NCI-H748 (cell line): ENCODE measurements around the gene MDM1.

Source experiments
- DNase-seq: peaks from one replicate; lab custom pipeline; 2025; ENCODE audit not compliant: unreplicated experiment; lab: John Stamatoyannopoulos, UW

The MDM1 gene

GRCh38 chr12:68356986-68357385 is 24.8 kb upstream of the MDM1 start:
- no peak for DNase-seq

GRCh38 chr12:68356060-68356695 is 24.0 kb upstream of the MDM1 start:
- DNase-seq: no peak

GRCh38 chr12:68354977-68355541 is 22.9 kb upstream of the MDM1 start:
- no peak for DNase-seq

GRCh38 chr12:68352067-68352466 is 19.9 kb upstream of the MDM1 start:
- DNase-seq: no peak

- DNase-seq: no peak
Observed at GRCh38 chr12:68350753-68351152, 18.6 kb upstream of the MDM1 start.

GRCh38 chr12:68349921-68350606 is 17.9 kb upstream of the MDM1 start:
- DNase-seq: peak; percentile 73

GRCh38 chr12:68349220-68349621 is 17.1 kb upstream of the MDM1 start:
- DNase-seq: peak; percentile 25

- no peak for DNase-seq
Observed at GRCh38 chr12:68348419-68348818, 16.3 kb upstream of the MDM1 start.

GRCh38 chr12:68345763-68346162 is 13.6 kb upstream of the MDM1 start:
- DNase-seq: no peak

GRCh38 chr12:68344126-68344525 is 12.0 kb upstream of the MDM1 start:
- DNase-seq: no peak

GRCh38 chr12:68342966-68343365 is 10.8 kb upstream of the MDM1 start:
- peak; percentile 31 for DNase-seq

GRCh38 chr12:68341822-68342221 is 9.7 kb upstream of the MDM1 start:
- no peak for DNase-seq

GRCh38 chr12:68340404-68341270 is 8.5 kb upstream of the MDM1 start:
- DNase-seq: no peak

GRCh38 chr12:68336889-68337303 is 4.7 kb upstream of the MDM1 start:
- DNase-seq: peak; percentile 70

- DNase-seq: no peak
Observed at GRCh38 chr12:68335462-68335861, 3.3 kb upstream of the MDM1 start.

GRCh38 chr12:68334132-68334531 is 2.0 kb upstream of the MDM1 start:
- peak; percentile 38 for DNase-seq

- no peak for DNase-seq
Observed at GRCh38 chr12:68332728-68333630, 817 bp upstream of the MDM1 start.

- DNase-seq: no peak
Observed at GRCh38 chr12:68331500-68331868, 678 bp downstream of the MDM1 start.

GRCh38 chr12:68327896-68328295 is 4.3 kb downstream of the MDM1 start:
- no peak for DNase-seq

- DNase-seq: no peak
Observed at GRCh38 chr12:68326716-68327115, 5.4 kb downstream of the MDM1 start.

- DNase-seq: no peak
Observed at GRCh38 chr12:68325966-68326365, 6.2 kb downstream of the MDM1 start.
